ENCODE results near the gene TNFAIP8. TPM values are rescaled to one million over a fixed set of nuclear protein-coding genes. Genes with fewer than 3 reads are reported as not detected.
A peak's percentile ranks its signal among the peaks of the same experiment; 100 is the strongest.

Gene TNFAIP8
- total and polyA plus RNA-seq, 9 of the 15 experiments (the other 6 are each of a cell fraction or from before 2014, with no cell fraction given), result 29.9 to 52.2 (median 44.8) TPM

DNA sequence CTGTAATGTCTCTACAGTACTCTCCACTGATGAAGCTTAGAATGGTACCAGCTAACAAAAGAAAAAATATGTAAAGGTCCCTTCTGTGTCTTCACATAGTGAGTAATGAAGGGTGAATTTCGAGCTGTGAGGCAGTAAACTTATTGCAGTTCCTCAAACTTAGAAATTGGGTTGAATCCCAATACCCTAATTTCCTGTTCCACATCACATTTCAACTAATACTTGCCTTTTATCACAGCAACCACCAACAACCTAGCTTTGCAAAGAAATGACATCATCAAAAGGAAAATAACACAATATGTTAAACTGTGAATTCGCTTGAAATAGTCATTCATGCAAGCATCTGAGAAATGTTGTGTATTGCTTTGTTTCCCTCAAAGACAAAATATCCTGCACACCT is 9.4 kb upstream of the TNFAIP8 start:
- H4K20me1 ChIP-seq (replicated peaks; ENCODE audit: control insufficient read depth, insufficient read depth, low read length), result no peaks in the 10 kb centered on the region
- 91% methylated on average over 2 of the region's 2 CpGs for WGBS (ENCODE audit: insufficient coverage, low coverage, missing lambda C conversion rate)
- H3K9me1 ChIP-seq (ENCODE audit: control insufficient read depth, insufficient read depth, low read length), result no peaks in the 10 kb centered on the region
- no peak overlapping the region for H3K4me2 ChIP-seq (ENCODE audit: insufficient read depth, low read length)
- FAIRE-seq (no peak), DNase-seq (ENCODE audit: extremely low read depth in 1 of 4, low spot score in 3 of 4) (no peak), ATAC-seq (no peak)
- H2AFZ ChIP-seq (ENCODE audit: low read depth, low read length), result no peak overlapping the region
- H3K79me2 ChIP-seq (ENCODE audit: control insufficient read depth, insufficient read depth, low read length), result peaks cover 40% of the 10 kb centered on the region
- BruUV-seq (replicated peaks), result no TSS peak
- H3K4me3 ChIP-seq, result no peak overlapping the region
- no peaks in the 10 kb centered on the region for H3K9me3 ChIP-seq (replicated peaks; ENCODE audit: control insufficient read depth, insufficient read depth, low read depth, low read length)
- intact Hi-C loops (cut with micrococcal nuclease) (no loop called here), in situ Hi-C loops (cut with MboI) (no loop called here)
- no peaks in the 10 kb centered on the region; the same call in 1 of the 3 replicates for H3K36me3 ChIP-seq (ENCODE audit: control insufficient read depth, insufficient read depth, low read length)
- ChIA-PET POLR2A (interaction anchor here (0.6 to 2.2 kb wide), 6 partner anchors 9 to 34 kb away, joined by 3 to 7 read pairs (median 3); no protein-coding TSS in a partner anchor), CTCF (ENCODE audit: low intra/inter-chr PET ratio) (no interaction called here)
- TF ChIP-seq, protein P1, sequence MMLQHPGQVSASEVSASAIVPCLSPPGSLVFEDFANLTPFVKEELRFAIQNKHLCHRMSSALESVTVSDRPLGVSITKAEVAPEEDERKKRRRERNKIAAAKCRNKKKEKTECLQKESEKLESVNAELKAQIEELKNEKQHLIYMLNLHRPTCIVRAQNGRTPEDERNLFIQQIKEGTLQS (IDR thresholded peaks at IDR 0.05), result peak; percentile 69
- TF ChIP-seq, protein P1 (CRISPR knock-in tag; conservative IDR thresholded peaks at IDR 0.05), result no peak
- TF ChIP-seq ATF7 (IDR thresholded peaks at IDR 0.05) (peak; percentile 50; the same call in 1 of the 2 replicates), POLR3A (IDR thresholded peaks at IDR 0.05; ENCODE audit: borderline replicate concordance, extremely low read depth, insufficient read depth, insufficient read length) (no peak)
- peaks cover 0 to 18% of the 10 kb centered on the region in 2 experiments; a peak in 4 of 5 replicates for H3K4me1 ChIP-seq (replicated peaks in 1 of 2; ENCODE audit: control insufficient read depth in 2 of 2, insufficient read depth in 2 of 2, low read length in 2 of 2)
- H3K27me3 ChIP-seq (ENCODE audit: control insufficient read depth in 2 of 2, insufficient read depth in 2 of 2, low read length in 2 of 2), result no peaks in the 10 kb centered on the region
- H3K27ac ChIP-seq (ENCODE audit: extremely low read depth, low read depth, low read length), result no peak overlapping the region
- no peak overlapping the region for H3K9ac ChIP-seq (ENCODE audit: insufficient read depth in 1 of 2, low read depth in 2 of 2, low read length in 2 of 2)

DNA sequence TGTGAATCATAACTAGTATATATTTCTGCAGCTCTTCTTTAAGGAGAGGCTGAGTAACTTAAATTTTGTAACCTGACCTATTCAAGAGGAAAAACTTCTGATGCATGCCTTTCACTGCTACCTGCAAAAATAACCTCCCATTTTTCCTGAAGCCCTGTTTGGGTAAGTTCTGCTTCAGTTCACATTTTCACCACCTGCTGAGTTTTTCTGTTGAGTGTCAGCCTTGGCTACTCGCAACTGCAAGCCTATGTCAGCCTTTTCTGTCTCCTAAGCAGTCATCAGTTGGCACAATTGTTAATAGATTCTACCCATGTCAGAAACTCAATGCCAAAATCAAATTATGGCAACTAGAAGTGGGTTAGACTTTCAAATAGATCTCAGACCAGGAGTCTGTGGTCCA is 8.2 kb upstream of the TNFAIP8 start:
- no peak overlapping the region for H3K9ac ChIP-seq (ENCODE audit: insufficient read depth in 1 of 2, low read depth in 2 of 2, low read length in 2 of 2)
- no peaks in the 10 kb centered on the region for H3K9me1 ChIP-seq (ENCODE audit: control insufficient read depth, insufficient read depth, low read length)
- no peak overlapping the region for H3K27ac ChIP-seq (ENCODE audit: extremely low read depth, low read depth, low read length)
- no peak overlapping the region for H3K4me2 ChIP-seq (ENCODE audit: insufficient read depth, low read length)
- BruUV-seq (replicated peaks), result no TSS peak
- no peaks in the 10 kb centered on the region; the same call in 1 of the 3 replicates for H3K36me3 ChIP-seq (ENCODE audit: control insufficient read depth, insufficient read depth, low read length)
- CTCF ChIA-PET (ENCODE audit: low intra/inter-chr PET ratio), result no interaction called here
- intact Hi-C loops (cut with micrococcal nuclease), result no loop called here
- WGBS (ENCODE audit: insufficient coverage, low coverage, missing lambda C conversion rate), result 0% methylated on average over 1 of the region's 1 CpG
- peaks cover 0 to 7% of the 10 kb centered on the region in 2 experiments; a peak in 4 of 5 replicates for H3K4me1 ChIP-seq (replicated peaks in 1 of 2; ENCODE audit: control insufficient read depth in 2 of 2, insufficient read depth in 2 of 2, low read length in 2 of 2)
- peaks cover 32% of the 10 kb centered on the region for H3K79me2 ChIP-seq (ENCODE audit: control insufficient read depth, insufficient read depth, low read length)
- in situ Hi-C loops (cut with MboI), result no loop called here
- H3K4me3 ChIP-seq, result no peak overlapping the region
- no peaks in the 10 kb centered on the region for H4K20me1 ChIP-seq (replicated peaks; ENCODE audit: control insufficient read depth, insufficient read depth, low read length)
- FAIRE-seq (no peak), DNase-seq (ENCODE audit: extremely low read depth in 1 of 4, low spot score in 3 of 4) (no peak), ATAC-seq (no peak)
- no peaks in the 10 kb centered on the region for H3K9me3 ChIP-seq (replicated peaks; ENCODE audit: control insufficient read depth, insufficient read depth, low read depth, low read length)
- no peaks in the 10 kb centered on the region for H3K27me3 ChIP-seq (ENCODE audit: control insufficient read depth in 2 of 2, insufficient read depth in 2 of 2, low read length in 2 of 2)
- H2AFZ ChIP-seq (ENCODE audit: low read depth, low read length), result no peak overlapping the region
- POLR2A ChIA-PET, result interaction anchor here (2.2 kb wide), 1 partner anchor 10 kb away, joined by 7 read pairs; no protein-coding TSS in a partner anchor
- TF ChIP-seq, protein P2, sequence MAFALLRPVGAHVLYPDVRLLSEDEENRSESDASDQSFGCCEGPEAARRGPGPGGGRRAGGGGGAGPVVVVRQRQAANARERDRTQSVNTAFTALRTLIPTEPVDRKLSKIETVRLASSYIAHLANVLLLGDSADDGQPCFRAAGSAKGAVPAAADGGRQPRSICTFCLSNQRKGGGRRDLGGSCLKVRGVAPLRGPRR (CRISPR knock-in tag; IDR thresholded peaks at IDR 0.05), result no peak
- no peak for TF ChIP-seq ZNF780A (CRISPR knock-in tag; IDR thresholded peaks at IDR 0.05)
- no peak for TF ChIP-seq LARP7 (IDR thresholded peaks at IDR 0.05)
- TF ChIP-seq HNRNPUL1 (IDR thresholded peaks at IDR 0.05; ENCODE audit: low read length), result no peak
- no peak for TF ChIP-seq EZH2 (IDR thresholded peaks at IDR 0.05; ENCODE audit: borderline replicate concordance, low read depth, low read length)
- TF ChIP-seq CREM (IDR thresholded peaks at IDR 0.05; ENCODE audit: low read depth), result no peak
- no peak for TF ChIP-seq WHSC1 (IDR thresholded peaks at IDR 0.05; ENCODE audit: low read length)
- no peak for TF ChIP-seq CHCHD3 (CRISPR knock-in tag; IDR thresholded peaks at IDR 0.05)
- TF ChIP-seq, protein P3, sequence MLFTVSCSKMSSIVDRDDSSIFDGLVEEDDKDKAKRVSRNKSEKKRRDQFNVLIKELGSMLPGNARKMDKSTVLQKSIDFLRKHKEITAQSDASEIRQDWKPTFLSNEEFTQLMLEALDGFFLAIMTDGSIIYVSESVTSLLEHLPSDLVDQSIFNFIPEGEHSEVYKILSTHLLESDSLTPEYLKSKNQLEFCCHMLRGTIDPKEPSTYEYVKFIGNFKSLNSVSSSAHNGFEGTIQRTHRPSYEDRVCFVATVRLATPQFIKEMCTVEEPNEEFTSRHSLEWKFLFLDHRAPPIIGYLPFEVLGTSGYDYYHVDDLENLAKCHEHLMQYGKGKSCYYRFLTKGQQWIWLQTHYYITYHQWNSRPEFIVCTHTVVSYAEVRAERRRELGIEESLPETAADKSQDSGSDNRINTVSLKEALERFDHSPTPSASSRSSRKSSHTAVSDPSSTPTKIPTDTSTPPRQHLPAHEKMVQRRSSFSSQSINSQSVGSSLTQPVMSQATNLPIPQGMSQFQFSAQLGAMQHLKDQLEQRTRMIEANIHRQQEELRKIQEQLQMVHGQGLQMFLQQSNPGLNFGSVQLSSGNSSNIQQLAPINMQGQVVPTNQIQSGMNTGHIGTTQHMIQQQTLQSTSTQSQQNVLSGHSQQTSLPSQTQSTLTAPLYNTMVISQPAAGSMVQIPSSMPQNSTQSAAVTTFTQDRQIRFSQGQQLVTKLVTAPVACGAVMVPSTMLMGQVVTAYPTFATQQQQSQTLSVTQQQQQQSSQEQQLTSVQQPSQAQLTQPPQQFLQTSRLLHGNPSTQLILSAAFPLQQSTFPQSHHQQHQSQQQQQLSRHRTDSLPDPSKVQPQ (CRISPR knock-in tag; IDR thresholded peaks at IDR 0.05; ENCODE audit: borderline replicate concordance), result no peak
